ENCODE data around the gene CPNE2.
"Not testable (repeated sequence)": the region's sequence is repeated elsewhere in the genome, so short reads cannot be mapped to it uniquely, and the experiment has no call there.

Gene CPNE2

DNA sequence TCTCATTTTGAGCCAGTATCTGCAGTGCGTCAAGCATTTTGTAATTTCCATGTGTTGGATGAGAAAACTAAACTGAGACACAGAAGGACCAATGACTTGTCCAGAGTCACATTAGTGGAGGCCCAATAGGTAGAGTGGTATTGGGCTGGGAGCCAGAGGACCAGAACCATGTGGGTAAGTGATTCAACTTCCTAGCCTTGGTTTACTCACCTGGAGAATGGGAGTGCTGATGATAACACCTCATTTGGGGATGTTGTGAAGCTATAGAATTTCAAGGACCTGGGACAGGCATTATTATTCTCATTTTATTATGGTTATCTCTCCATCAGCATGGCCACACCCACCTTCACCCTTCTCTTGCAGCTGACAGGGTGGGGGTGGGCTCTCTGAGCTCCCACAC lies 8.1 kb downstream of the CPNE2 start:
- Histone ChIP-seq H3K4me3 (no peak overlapping the region), H3K9ac (ENCODE audit: insufficient read length) (no peak overlapping the region), H3K9me3 (ENCODE audit: low read depth, low read length) (no peaks in the 10 kb centered on the region), H3K36me3 (ENCODE audit: insufficient read depth, low read length) (no peaks in the 10 kb centered on the region), H3K27ac (no peak overlapping the region)
- no peak for DNase-seq (ENCODE audit: low read depth, low spot score)
- TF ChIP-seq POLR2AphosphoS5 (IDR thresholded peaks at IDR 0.05; ENCODE audit: borderline replicate concordance, low read depth, low read length) (no peak), EZH2 (IDR thresholded peaks at IDR 0.05) (no peak), FOXP2 (optimal IDR thresholded peaks at IDR 0.05; ENCODE audit: control extremely low read depth, extremely low read length, insufficient read depth) (no peak)

DNA sequence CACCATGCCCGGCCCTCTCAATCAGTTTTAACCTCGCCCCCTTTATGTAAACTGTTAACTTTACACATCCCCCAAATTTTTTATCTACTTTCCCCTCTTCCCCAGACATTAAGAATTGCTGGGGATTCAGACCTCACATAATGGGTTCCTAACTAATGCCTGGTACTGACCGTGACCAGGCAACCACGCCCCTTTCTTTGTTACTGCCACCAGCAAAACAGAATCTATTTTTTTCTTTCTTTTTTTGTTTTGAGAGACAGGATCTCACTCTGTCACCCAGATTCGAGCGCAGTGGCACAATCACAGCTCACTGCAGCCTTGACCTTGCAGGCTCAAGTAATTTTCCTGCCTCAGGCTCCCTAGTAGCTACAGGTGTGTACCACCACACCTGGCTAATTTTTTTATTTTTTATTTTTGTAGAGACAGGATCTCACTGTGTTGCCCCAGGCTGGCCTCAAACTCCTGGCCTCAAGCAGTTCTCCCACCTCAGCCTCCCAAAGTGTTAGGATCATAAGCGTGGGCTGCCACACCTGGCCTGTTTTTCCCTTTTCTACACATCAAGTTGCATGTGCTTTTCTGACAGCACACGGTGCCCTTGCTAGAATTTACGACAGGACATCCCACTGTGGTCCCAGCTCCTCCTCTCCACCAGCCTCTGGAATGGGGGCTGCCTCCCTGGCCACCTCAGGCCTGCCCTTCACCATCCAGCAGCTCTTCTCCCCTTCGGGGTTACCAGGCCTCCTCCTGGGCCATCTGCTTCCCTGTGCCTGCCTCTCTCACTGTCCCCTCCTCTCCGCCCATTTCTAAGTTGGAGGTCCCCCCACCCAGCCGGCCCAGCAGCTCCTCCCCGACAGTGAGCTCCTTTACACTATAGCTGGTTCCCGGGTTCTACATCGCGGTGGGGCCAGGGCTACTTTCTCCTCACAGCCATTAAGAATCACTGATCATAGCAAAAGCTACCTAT lies 10.8 kb downstream of the CPNE2 start:
- TF ChIP-seq EZH2 (IDR thresholded peaks at IDR 0.05) = no peak
- TF ChIP-seq FOXP2 (optimal IDR thresholded peaks at IDR 0.05; ENCODE audit: control extremely low read depth, extremely low read length, insufficient read depth) = no peak
- no peak for TF ChIP-seq POLR2AphosphoS5 (IDR thresholded peaks at IDR 0.05; ENCODE audit: borderline replicate concordance, low read depth, low read length)
- no peaks in the 10 kb centered on the region for H3K9me3 ChIP-seq (ENCODE audit: low read depth, low read length)
- no peak overlapping the region for H3K4me3 ChIP-seq
- H3K27ac ChIP-seq = no peak overlapping the region
- DNase-seq (ENCODE audit: low read depth, low spot score) = no peak
- no peaks in the 10 kb centered on the region for H3K36me3 ChIP-seq (ENCODE audit: insufficient read depth, low read length)
- H3K9ac ChIP-seq (ENCODE audit: insufficient read length) = no peak overlapping the region

- H3K4me3 ChIP-seq = no peak overlapping the region
- no peaks in the 10 kb centered on the region for H3K36me3 ChIP-seq (ENCODE audit: insufficient read depth, low read length)
- no peaks in the 10 kb centered on the region for H3K9me3 ChIP-seq (ENCODE audit: low read depth, low read length)
- no peak for DNase-seq (ENCODE audit: low read depth, low spot score)
- no peak for TF ChIP-seq FOXP2 (optimal IDR thresholded peaks at IDR 0.05; ENCODE audit: control extremely low read depth, extremely low read length, insufficient read depth)
- no peak overlapping the region for H3K27ac ChIP-seq
- no peak overlapping the region for H3K9ac ChIP-seq (ENCODE audit: insufficient read length)
These were observed 12.3 kb downstream of the CPNE2 start for GRCh38 chr16:57104706-57105105.

GRCh38 chr16:57105184-57105583 lies 12.8 kb downstream of the CPNE2 start:
- DNase-seq (ENCODE audit: low read depth, low spot score) = no peak

DNA sequence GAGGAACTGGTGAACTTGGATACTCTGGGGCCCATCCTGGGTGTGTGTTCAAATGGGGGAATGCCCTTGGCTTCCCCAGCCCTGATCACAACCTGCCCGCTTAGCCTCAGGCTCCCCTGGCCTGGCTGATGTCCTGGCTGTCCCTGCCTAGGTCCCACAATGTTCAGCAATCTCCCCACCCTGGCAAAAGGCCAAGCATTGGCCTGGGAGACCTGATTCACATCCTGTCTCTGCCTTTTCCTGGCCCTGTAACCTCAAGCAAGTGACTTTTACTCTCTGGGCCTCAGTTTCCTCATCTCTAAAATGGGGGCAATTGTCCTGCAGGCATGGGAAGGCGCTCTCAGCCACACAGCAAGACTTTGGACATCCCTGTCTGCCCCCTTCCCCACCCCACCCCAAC lies 14.4 kb downstream of the CPNE2 start:
- H3K9me3 ChIP-seq (ENCODE audit: low read depth, low read length) = no peaks in the 10 kb centered on the region
- no peak for DNase-seq (ENCODE audit: low read depth, low spot score)
- TF ChIP-seq POLR2AphosphoS5 (IDR thresholded peaks at IDR 0.05; ENCODE audit: borderline replicate concordance, low read depth, low read length) (no peak), FOXP2 (optimal IDR thresholded peaks at IDR 0.05; ENCODE audit: control extremely low read depth, extremely low read length, insufficient read depth) (no peak), EZH2 (IDR thresholded peaks at IDR 0.05) (no peak)
- no peak overlapping the region for H3K9ac ChIP-seq (ENCODE audit: insufficient read length)
- no peaks in the 10 kb centered on the region for H3K36me3 ChIP-seq (ENCODE audit: insufficient read depth, low read length)
- H3K27ac ChIP-seq = no peak overlapping the region
- no peak overlapping the region for H3K4me3 ChIP-seq

More at GRCh38 chr16:57105184-57105583, 12.8 kb downstream of the CPNE2 start:
- no peak overlapping the region for H3K27ac ChIP-seq
- TF ChIP-seq EZH2 (IDR thresholded peaks at IDR 0.05) (no peak), FOXP2 (optimal IDR thresholded peaks at IDR 0.05; ENCODE audit: control extremely low read depth, extremely low read length, insufficient read depth) (no peak), POLR2AphosphoS5 (IDR thresholded peaks at IDR 0.05; ENCODE audit: borderline replicate concordance, low read depth, low read length) (no peak)
- H3K36me3 ChIP-seq (ENCODE audit: insufficient read depth, low read length) = no peaks in the 10 kb centered on the region
- no peak overlapping the region for H3K4me3 ChIP-seq
- H3K9ac ChIP-seq (ENCODE audit: insufficient read length) = no peak overlapping the region
- H3K9me3 ChIP-seq (ENCODE audit: low read depth, low read length) = no peaks in the 10 kb centered on the region

- no peak for TF ChIP-seq FOXP2 (optimal IDR thresholded peaks at IDR 0.05; ENCODE audit: control extremely low read depth, extremely low read length, insufficient read depth)
- no peak for TF ChIP-seq EZH2 (IDR thresholded peaks at IDR 0.05)
- TF ChIP-seq POLR2AphosphoS5 (IDR thresholded peaks at IDR 0.05; ENCODE audit: borderline replicate concordance, low read depth, low read length) = no peak
- Histone ChIP-seq H3K9ac (ENCODE audit: insufficient read length) (no peak overlapping the region), H3K27ac (no peak overlapping the region), H3K4me3 (no peak overlapping the region), H3K9me3 (ENCODE audit: low read depth, low read length) (no peaks in the 10 kb centered on the region), H3K36me3 (ENCODE audit: insufficient read depth, low read length) (no peaks in the 10 kb centered on the region)
- DNase-seq (ENCODE audit: low read depth, low spot score) = no peak
These were observed 15.0 kb downstream of the CPNE2 start for GRCh38 chr16:57107321-57107922.

DNA sequence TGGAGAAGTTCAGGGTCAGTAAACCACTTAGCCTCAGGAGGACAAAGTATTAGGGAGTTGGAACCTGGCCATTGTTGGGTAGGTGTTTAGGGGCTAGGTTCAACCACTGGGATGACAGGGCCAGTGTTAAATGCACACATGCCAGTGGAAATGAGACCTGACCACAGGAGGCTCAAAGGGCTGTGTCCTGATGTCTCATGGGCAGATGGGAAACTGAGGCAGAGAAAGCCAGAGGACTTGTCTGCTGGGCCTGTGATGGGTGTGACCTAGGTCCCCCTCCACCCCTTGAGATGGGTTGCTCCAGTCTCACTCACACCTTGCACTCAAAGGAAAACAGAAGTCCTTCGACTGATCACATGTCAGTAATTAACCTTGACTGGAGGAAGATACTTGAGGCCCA lies 16.0 kb downstream of the CPNE2 start:
- Histone ChIP-seq H3K9ac (ENCODE audit: insufficient read length) (no peak overlapping the region), H3K9me3 (ENCODE audit: low read depth, low read length) (no peaks in the 10 kb centered on the region), H3K27ac (no peak overlapping the region), H3K36me3 (ENCODE audit: insufficient read depth, low read length) (no peaks in the 10 kb centered on the region), H3K4me3 (no peak overlapping the region)
- TF ChIP-seq EZH2 (IDR thresholded peaks at IDR 0.05) (no peak), POLR2AphosphoS5 (IDR thresholded peaks at IDR 0.05; ENCODE audit: borderline replicate concordance, low read depth, low read length) (no peak), FOXP2 (optimal IDR thresholded peaks at IDR 0.05; ENCODE audit: control extremely low read depth, extremely low read length, insufficient read depth) (no peak)
- no peak for DNase-seq (ENCODE audit: low read depth, low spot score)

GRCh38 chr16:57109259-57110105 lies 17.1 kb downstream of the CPNE2 start:
- H3K4me3 ChIP-seq; H3K27ac ChIP-seq; H3K9ac ChIP-seq (ENCODE audit: insufficient read length); H3K9me3 ChIP-seq (ENCODE audit: low read depth, low read length); H3K36me3 ChIP-seq (ENCODE audit: insufficient read depth, low read length); DNase-seq (ENCODE audit: low read depth, low spot score): not testable (repeated sequence)

All from SK-N-MC (cell line).